ENCODE data around the gene ARHGAP19. TPM values are rescaled to one million over a fixed set of nuclear protein-coding genes. Genes with fewer than 3 reads are reported as not detected.
A peak's percentile ranks its signal among the peaks of the same experiment; 100 is the strongest.

ARHGAP19 gene
- total and polyA plus RNA-seq, 9 of the 15 experiments (the other 6 are each of a cell fraction or from before 2014, with no cell fraction given), result 14.8 to 49.5 (median 26.8) TPM

DNA sequence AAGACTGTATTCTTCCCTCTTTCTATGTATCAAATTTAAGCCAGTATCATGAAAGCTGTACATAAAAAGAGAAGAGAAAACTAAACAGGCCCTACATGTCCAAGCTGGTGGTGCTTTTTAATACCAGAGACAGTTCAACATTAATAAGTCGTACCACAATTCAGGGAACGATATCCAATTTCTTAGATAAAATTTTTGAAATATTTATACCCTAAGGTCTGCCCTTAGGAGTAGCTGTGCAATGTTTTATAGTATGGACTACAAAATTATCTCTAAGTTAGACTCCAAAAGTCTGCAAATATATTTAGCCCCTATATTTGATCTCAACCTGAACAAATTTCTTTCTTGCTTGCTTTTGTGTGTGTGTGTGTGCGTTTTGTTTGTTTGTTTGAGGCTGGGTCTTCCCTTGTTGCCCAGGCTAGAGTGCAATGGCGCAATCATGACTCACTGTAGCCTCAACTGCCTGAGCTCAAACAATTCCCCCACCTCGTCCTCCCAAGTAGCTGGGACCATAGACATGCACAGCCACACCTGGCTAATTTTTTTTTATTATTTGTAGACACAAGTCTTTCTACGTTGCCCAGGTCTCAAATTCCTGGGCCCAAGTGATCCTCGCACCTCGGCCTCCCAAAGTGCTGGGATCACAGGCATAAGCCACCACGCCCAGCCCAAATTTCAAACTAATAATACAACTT lies 13.2 kb downstream of the ARHGAP19 start (continued):
- TF ChIP-seq, protein P1, sequence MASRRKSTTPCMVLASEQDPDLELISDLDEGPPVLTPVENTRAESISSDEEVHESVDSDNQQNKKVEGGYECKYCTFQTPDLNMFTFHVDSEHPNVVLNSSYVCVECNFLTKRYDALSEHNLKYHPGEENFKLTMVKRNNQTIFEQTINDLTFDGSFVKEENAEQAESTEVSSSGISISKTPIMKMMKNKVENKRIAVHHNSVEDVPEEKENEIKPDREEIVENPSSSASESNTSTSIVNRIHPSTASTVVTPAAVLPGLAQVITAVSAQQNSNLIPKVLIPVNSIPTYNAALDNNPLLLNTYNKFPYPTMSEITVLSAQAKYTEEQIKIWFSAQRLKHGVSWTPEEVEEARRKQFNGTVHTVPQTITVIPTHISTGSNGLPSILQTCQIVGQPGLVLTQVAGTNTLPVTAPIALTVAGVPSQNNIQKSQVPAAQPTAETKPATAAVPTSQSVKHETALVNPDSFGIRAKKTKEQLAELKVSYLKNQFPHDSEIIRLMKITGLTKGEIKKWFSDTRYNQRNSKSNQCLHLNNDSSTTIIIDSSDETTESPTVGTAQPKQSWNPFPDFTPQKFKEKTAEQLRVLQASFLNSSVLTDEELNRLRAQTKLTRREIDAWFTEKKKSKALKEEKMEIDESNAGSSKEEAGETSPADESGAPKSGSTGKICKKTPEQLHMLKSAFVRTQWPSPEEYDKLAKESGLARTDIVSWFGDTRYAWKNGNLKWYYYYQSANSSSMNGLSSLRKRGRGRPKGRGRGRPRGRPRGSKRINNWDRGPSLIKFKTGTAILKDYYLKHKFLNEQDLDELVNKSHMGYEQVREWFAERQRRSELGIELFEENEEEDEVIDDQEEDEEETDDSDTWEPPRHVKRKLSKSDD (conservative IDR thresholded peaks at IDR 0.05; ENCODE audit: low read length), result no peak
- no peak for TF ChIP-seq CC2D1A (IDR thresholded peaks at IDR 0.05)
- no peak for TF ChIP-seq SOX6 (IDR thresholded peaks at IDR 0.05)
- TF ChIP-seq SPI1 (IDR thresholded peaks at IDR 0.05; ENCODE audit: borderline replicate concordance, low read depth, low read length), result no peak
- TF ChIP-seq CEBPG (CRISPR knock-in tag; IDR thresholded peaks at IDR 0.05), result peak; percentile 46; the same call in 1 of the 2 replicates
- TF ChIP-seq CEBPG (tag; conservative IDR thresholded peaks at IDR 0.05 in 1 of 2, IDR thresholded peaks at IDR 0.05 in 1 of 2), result peak in 1 of 2 experiments; percentile 32; a peak in 1 of 4 replicates
- no peak for TF ChIP-seq ILK (tag; IDR thresholded peaks at IDR 0.05; ENCODE audit: borderline replicate concordance, low read depth)
- peak; percentile 81 for TF ChIP-seq JUND (IDR thresholded peaks at IDR 0.05; ENCODE audit: borderline replicate concordance, low read depth, low read length)
- peak; percentile 46; the same call in 1 of the 3 replicates for TF ChIP-seq JUND (tag; IDR thresholded peaks at IDR 0.05; ENCODE audit: borderline replicate concordance, low read depth, low read length)
- TF ChIP-seq, protein P2, sequence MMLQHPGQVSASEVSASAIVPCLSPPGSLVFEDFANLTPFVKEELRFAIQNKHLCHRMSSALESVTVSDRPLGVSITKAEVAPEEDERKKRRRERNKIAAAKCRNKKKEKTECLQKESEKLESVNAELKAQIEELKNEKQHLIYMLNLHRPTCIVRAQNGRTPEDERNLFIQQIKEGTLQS (IDR thresholded peaks at IDR 0.05), result peak; percentile 88
- TF ChIP-seq, protein P2 (CRISPR knock-in tag; conservative IDR thresholded peaks at IDR 0.05), result no peak
- TF ChIP-seq, protein P3, sequence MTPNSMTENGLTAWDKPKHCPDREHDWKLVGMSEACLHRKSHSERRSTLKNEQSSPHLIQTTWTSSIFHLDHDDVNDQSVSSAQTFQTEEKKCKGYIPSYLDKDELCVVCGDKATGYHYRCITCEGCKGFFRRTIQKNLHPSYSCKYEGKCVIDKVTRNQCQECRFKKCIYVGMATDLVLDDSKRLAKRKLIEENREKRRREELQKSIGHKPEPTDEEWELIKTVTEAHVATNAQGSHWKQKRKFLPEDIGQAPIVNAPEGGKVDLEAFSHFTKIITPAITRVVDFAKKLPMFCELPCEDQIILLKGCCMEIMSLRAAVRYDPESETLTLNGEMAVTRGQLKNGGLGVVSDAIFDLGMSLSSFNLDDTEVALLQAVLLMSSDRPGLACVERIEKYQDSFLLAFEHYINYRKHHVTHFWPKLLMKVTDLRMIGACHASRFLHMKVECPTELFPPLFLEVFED (CRISPR knock-in tag; conservative IDR thresholded peaks at IDR 0.05), result no peak
- 0 out of 2 replicates have a peak, but pooled peaks have one; percentile 30 for TF ChIP-seq SMARCA4 (IDR thresholded peaks at IDR 0.05)
- TF ChIP-seq ZNF717 (CRISPR knock-in tag; IDR thresholded peaks at IDR 0.05), result no peak
- TF ChIP-seq ZNF695 (CRISPR knock-in tag; IDR thresholded peaks at IDR 0.05), result no peak
- TF ChIP-seq SNIP1 (IDR thresholded peaks at IDR 0.05; ENCODE audit: low read depth), result no peak
- peak; percentile 47; the same call in 1 of the 2 replicates for TF ChIP-seq ARID1B (IDR thresholded peaks at IDR 0.05)
- TF ChIP-seq, protein P4, sequence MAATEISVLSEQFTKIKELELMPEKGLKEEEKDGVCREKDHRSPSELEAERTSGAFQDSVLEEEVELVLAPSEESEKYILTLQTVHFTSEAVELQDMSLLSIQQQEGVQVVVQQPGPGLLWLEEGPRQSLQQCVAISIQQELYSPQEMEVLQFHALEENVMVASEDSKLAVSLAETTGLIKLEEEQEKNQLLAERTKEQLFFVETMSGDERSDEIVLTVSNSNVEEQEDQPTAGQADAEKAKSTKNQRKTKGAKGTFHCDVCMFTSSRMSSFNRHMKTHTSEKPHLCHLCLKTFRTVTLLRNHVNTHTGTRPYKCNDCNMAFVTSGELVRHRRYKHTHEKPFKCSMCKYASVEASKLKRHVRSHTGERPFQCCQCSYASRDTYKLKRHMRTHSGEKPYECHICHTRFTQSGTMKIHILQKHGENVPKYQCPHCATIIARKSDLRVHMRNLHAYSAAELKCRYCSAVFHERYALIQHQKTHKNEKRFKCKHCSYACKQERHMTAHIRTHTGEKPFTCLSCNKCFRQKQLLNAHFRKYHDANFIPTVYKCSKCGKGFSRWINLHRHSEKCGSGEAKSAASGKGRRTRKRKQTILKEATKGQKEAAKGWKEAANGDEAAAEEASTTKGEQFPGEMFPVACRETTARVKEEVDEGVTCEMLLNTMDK (IDR thresholded peaks at IDR 0.05; ENCODE audit: borderline replicate concordance, insufficient read depth, low read depth, low read length, poor library complexity, severe bottlenecking), result no peak
- 0 out of 2 replicates have a peak, but pooled peaks have one; percentile 31 for TF ChIP-seq JUN (IDR thresholded peaks at IDR 0.05; ENCODE audit: borderline replicate concordance, low read depth, low read length)
- no peak for TF ChIP-seq JUN (CRISPR knock-in tag; IDR thresholded peaks at IDR 0.05; ENCODE audit: borderline replicate concordance)
- TF ChIP-seq EP400 (IDR thresholded peaks at IDR 0.05), result no peak

Measured in K562 (cell line).